ENCODE results near the gene TEAD2.
"Not testable (repeated sequence)": the region's sequence is repeated elsewhere in the genome, so short reads cannot be mapped to it uniquely, and the experiment has no call there.

The TEAD2 gene

GRCh38 chr19:49383599-49383998 lies 21.4 kb upstream of the TEAD2 start:
- no peak for DNase-seq

GRCh38 chr19:49382639-49383038 lies 20.4 kb upstream of the TEAD2 start:
- no peak for DNase-seq

- no peak for DNase-seq
These were observed 18.2 kb upstream of the TEAD2 start for GRCh38 chr19:49380391-49380790.

- DNase-seq = no peak
These were observed 16.3 kb upstream of the TEAD2 start for GRCh38 chr19:49378512-49378911.

- DNase-seq = no peak
These were observed 12.6 kb upstream of the TEAD2 start for GRCh38 chr19:49374665-49375434.

- not testable (repeated sequence) for DNase-seq
These were observed 11.0 kb upstream of the TEAD2 start for GRCh38 chr19:49373174-49373573.

- no peak for DNase-seq
These were observed 9.0 kb upstream of the TEAD2 start for GRCh38 chr19:49371184-49371583.

- DNase-seq = no peak
These were observed 6.6 kb upstream of the TEAD2 start for GRCh38 chr19:49368711-49369358.

GRCh38 chr19:49366110-49366509 lies 3.9 kb upstream of the TEAD2 start:
- DNase-seq = no peak

- no peak for DNase-seq
These were observed 2.0 kb upstream of the TEAD2 start for GRCh38 chr19:49364083-49364737.

GRCh38 chr19:49363268-49364082 lies 1.3 kb upstream of the TEAD2 start, which contains the start of gene DKKL1:
Gene DKKL1, plus strand, starts transcription at chr19:49363877. Its CDS starts 122 bp downstream, at chr19:49363999.
- DNase-seq = peak; percentile 48

GRCh38 chr19:49362929-49363267 lies 682 bp upstream of the TEAD2 start:
- no peak for DNase-seq

- DNase-seq = no peak
These were observed 673 bp downstream of the TEAD2 start for GRCh38 chr19:49361438-49362047.

GRCh38 chr19:49359851-49360820 lies 2.1 kb downstream of the TEAD2 start:
- DNase-seq = no peak

- DNase-seq = no peak
These were observed 5.0 kb downstream of the TEAD2 start for GRCh38 chr19:49357186-49357585.

- no peak for DNase-seq
These were observed 5.8 kb downstream of the TEAD2 start for GRCh38 chr19:49356382-49356781.

- DNase-seq = no peak
These were observed 6.3 kb downstream of the TEAD2 start for GRCh38 chr19:49355909-49356353.

GRCh38 chr19:49349567-49349966 lies 12.6 kb downstream of the TEAD2 start:
- DNase-seq = no peak

GRCh38 chr19:49348305-49349189 lies 13.7 kb downstream of the TEAD2 start:
- DNase-seq = no peak

- DNase-seq = no peak
These were observed 14.4 kb downstream of the TEAD2 start for GRCh38 chr19:49347835-49348234.

Data from DMS153 (cell line).